NCI-H774 (cell line): ENCODE results near the gene HMCN1.
"Not testable (repeated sequence)": the region's sequence is repeated elsewhere in the genome, so short reads cannot be mapped to it uniquely, and the experiment has no call there.

Experiments
- DNase-seq: peaks from one replicate; lab custom pipeline; 2025; lab: John Stamatoyannopoulos, UW

The HMCN1 gene

DNA sequence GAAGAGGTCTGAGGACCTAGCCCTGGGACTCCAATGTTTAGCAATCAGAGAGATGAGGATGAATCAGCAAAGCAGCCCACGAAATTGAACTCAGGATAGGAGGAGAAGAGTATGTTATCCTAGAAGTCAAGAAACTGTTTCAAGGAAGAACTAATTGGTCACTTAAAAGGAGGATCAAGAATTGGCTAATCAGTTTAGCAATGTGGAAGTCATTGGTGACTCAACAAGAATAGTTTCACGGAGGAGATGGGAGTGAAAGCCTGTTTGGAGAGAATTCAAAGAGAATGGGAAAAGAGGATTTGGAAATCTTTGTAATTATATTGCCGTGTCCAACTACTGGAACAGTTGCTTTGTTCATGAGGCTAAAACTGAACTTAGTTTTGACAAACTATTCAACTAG lies 7.4 kb downstream of the HMCN1 start:
- DNase-seq, result no peak

DNA sequence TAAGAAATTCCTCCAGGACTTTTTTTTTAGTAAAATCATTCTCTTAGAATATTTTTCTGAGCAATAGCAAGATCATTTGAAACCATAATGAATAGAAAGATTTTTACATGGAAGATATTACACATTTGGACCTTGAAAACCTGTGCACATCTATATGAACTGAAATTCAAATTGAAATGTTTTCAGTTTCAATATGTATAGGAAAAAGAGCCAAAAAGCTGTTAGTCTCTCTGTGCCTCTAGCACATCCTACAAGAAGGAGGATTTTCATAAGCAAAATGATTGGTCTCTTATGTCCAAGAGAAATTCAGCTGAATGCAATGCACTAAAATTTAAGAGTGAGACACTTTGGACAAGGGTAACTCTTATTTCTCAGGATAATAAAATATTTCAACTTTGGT lies 8.2 kb downstream of the HMCN1 start:
- DNase-seq, result no peak

DNA sequence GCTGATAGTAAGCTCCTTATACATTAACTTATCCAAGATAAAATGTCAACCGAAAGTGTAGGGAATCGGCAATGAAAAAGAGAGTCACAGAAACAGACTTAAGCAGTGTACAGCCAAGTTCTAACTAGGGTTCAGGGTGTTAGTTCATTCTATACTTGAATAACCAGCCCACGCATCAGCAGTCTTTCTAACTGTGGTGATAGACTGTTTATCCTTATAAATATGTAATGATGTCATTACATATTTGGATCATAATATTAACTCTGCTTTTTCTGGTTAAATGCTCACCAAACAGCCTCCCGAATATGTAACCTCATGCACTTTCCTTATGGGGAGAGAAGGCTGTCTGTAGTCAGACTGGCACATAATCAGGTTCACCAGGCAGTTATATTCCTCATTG lies 11.0 kb downstream of the HMCN1 start:
- no peak for DNase-seq

DNA sequence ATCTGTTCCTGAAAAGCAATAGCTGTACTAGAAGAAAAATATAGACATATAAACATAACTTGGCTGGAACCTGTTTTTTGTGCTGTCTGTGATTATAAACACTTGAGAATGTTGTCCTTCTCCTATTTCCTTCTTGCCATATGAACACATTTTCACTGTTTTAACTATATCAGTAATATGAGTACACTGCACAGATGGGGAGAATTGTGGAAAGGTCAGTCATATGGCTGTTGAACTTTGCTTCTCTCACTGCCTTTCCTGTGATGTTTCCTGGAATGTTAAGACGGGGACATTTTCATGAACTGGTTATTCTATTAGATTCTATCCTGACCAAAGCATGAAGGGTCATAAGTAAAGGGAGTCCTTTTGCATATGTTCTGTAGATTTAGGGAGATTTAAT lies 24.9 kb downstream of the HMCN1 start:
- DNase-seq, result no peak

- no peak for DNase-seq
Observed at GRCh38 chr1:185761841-185762240, 27.6 kb downstream of the HMCN1 start.

DNA sequence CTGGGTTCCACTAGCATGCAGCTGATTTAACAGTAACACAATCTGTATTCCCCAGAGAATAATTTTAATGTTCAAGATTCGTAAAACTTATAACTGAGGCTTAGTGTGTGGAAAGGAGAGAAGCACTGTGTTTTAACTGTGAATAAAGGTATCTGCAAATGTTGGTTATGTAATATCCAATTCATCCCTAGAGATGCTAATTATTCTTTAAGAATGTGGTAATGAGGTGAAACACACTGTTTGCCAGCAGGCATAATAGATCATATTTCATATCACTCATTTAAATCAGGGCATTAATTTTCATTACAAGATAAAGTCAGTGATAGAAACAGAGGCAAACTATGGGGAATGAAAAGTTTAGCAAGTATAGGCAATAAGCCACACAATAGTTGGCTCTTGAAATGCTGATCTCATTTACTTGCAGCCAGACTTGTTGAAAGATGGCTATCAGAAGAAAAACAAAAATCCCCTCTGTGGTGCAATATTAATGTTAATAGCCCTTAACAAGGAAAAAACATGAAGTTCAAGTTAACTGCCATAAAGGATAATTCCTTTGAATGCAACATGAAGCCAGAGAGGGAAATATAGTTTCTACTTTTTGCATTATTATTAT lies 33.4 kb downstream of the HMCN1 start:
- DNase-seq, result no peak

- no peak for DNase-seq
Observed at GRCh38 chr1:185768371-185768770, 34.2 kb downstream of the HMCN1 start.

- no peak for DNase-seq
Observed at GRCh38 chr1:185769136-185769535, 34.9 kb downstream of the HMCN1 start.

GRCh38 chr1:185774394-185774793 lies 40.2 kb downstream of the HMCN1 start:
- no peak for DNase-seq

DNA sequence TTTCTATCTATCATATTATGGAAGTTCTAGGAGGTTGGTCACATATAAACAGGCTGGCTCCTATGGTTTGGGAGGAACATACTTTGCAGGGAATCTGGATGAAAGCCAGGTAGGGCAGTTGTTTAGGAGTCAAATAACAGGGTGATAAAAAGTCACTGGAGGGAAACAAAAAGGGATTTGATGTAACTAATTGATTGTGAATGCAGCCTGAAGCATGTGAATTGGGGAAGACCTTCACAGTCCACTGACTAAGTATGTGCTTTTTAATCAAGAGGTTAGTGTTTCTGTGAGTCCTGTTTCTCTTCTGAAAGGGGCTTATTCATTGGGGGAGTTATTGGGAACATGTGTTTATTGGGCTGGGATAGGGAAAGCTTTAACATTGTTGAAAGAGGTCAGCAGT lies 41.3 kb downstream of the HMCN1 start:
- no peak for DNase-seq

GRCh38 chr1:185776522-185776921 lies 42.3 kb downstream of the HMCN1 start:
- no peak for DNase-seq

- DNase-seq, result not testable (repeated sequence)
Observed at GRCh38 chr1:185783860-185784259, 49.7 kb downstream of the HMCN1 start.

GRCh38 chr1:185785586-185785985 lies 51.4 kb downstream of the HMCN1 start:
- DNase-seq, result no peak

DNA sequence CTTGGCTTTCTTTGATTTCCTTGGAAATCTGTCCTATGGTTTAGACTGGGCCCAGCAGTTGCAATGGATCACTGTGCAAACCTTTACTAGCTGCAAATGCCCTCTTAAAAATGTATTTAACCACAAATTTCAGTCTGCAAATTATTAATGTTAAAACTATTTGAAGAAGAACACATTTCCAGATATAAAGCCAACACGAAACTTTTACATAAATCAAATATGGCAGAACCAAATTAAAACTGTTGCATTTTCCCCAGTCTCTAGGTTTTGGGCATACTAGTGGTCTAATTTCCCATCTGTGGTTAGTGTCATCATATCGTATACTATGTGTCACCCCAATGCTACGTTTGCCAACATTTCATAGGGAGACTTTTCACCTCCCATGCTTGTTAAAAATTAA lies 52.3 kb downstream of the HMCN1 start:
- DNase-seq, result no peak

DNA sequence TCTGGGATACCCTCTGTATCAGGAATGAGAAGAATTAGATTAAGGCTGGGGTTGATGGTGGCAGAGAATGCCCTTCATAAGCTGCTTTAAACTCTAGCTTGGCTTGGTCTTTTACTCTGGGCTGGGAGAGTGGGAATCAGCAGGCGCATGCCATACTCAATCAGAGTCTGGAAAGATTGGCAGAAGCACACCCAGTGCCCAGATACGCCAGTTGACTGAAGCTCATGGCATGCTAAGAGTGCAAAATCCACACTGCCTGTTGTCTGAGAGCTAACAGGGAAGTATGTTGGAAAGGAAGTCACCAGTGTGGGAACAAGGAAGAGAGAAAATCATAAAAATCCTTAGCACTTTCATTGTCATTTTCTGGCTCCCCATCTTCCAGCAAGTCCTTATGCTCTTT lies 53.0 kb downstream of the HMCN1 start:
- DNase-seq, result no peak

GRCh38 chr1:185788386-185788785 lies 54.2 kb downstream of the HMCN1 start:
- DNase-seq, result no peak

DNA sequence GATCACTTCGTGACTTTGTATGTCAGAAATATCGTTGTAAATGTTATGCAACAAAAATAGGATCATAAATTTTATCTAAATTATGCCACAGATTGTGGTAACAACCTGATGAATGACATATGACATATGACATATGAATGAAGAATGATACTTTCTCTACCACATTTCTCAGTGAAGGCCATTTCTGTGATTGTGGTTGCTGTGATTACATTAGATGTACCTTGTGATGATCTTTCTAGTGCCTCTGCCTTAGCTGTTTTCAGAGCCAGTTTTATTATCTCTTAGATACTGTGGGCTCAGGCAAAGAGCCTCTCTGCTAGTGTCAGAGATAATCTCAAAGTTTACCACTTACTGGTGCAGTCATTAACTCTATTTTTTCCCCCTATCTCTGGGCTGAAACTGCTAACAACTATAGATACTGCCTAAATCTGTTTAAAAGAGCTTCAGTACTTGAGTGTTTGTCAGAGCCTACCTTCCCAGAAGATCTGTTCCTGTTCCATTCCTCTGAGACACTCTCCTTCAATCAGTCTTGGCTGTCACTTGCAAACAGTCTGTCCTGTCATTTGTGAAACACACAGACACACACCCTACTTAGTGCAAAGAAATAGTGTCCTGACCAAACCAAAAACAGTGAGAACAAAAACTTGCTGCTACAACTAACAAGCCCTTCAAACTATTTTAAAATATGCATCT lies 55.5 kb downstream of the HMCN1 start:
- DNase-seq, result no peak

DNA sequence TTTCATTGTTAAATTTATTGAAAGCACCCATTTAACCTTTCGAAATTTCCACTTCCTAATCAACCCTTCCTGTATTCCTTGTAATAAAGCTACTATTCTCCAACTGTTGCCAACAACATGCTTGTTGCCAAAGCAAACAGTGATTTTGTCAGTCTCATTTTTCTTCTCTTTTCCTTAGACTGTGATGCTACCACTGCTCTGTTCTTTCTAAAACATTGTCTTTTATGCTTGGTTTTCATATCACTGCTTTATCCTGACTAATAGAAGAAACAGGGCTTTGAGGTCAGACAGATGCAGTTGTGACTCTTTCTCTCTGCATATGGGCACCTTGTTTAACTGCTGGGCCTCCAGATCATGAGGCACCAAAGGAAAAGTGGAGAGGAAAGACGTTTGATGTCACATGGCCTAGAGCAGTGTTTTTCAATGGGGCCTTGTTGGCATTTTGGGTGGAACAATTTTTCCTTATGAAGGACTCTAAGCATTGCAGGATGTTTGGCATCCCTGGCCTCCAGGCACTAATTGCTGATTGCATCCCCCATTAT lies 56.1 kb downstream of the HMCN1 start:
- DNase-seq, result no peak

DNA sequence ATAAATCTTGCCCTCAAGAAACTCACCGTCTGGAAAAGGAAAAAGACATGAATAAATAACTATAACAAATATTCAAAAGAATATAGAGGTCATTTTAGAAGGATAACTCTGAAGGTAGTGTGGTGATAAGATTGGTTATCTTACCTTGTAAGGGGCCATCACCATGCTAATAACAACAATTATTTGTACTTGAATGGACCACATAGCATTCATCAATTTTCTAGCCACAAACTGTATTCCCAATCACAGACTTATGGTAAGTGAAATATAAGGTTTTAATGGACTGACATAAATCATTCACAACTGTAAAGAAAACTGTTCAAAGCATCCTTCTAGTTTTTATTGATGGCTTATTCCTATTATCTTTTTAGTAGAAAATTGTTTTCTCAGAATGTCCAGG lies 57.8 kb downstream of the HMCN1 start:
- no peak for DNase-seq

- DNase-seq, result not testable (repeated sequence)
Observed at GRCh38 chr1:185794495-185794894, 60.3 kb downstream of the HMCN1 start.

DNA sequence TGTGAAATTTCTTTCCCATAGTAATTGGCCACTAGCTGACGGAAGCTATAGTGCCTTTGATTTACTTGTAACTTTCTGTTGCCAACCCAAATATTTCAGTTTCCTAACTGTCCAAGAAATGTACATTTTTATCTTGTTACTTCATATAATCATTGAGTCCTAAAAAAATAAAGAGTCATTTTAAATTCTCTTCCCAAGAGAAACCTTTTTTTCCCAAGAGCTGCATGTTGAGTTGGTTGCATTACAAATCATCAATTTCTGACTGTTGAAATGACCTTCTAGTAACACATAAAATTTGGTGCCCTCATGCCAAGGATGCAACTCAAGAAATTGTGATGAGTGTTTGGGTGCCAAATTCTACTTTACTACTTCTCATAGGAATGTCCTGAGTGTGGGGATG lies 61.0 kb downstream of the HMCN1 start:
- no peak for DNase-seq

DNA sequence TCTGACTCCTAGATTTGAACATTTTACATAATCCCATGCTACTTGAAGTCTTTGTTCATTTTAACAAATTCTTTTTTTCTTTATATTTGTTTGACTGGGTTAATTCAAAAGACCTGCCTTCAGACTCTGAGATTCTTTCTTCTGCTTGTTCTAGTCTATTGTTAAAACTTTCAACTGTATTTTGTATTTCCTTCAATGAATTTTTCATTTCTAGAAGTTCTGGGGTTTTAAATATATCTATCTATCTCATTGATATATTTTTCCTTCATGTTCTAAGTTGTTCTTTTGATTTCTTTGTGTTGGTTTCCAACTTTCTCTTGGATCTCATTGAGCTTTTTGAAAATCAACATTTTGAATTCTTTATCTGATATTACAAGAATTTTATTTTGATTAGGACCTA lies 64.3 kb downstream of the HMCN1 start:
- DNase-seq, result no peak

GRCh38 chr1:185803241-185803640 lies 69.0 kb downstream of the HMCN1 start:
- no peak for DNase-seq

GRCh38 chr1:185804206-185804605 lies 70.0 kb downstream of the HMCN1 start:
- no peak for DNase-seq
